Measurements from ENCODE around the gene INSM2.

INSM2 gene

DNA sequence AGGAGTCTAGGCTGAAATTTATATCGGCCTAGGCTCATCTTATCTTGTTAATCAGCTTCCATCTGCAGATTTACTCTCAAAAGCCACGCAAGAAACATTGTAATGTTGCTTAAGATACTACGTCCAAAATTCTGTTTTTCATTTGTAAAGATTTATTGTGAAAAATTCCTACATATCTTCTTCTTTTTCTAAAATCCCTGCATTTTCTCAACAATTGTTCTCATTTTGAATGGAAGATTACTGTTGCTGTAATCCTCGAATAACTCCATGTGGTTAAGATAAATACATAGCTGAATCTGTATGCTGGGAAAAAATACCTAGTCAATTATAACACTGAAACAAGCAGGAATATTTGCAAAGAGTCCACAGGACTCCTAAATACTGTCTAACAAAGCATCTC, 15.6 kb downstream of the INSM2 start:
- no peak for DNase-seq (ENCODE audit: low read depth)

DNA sequence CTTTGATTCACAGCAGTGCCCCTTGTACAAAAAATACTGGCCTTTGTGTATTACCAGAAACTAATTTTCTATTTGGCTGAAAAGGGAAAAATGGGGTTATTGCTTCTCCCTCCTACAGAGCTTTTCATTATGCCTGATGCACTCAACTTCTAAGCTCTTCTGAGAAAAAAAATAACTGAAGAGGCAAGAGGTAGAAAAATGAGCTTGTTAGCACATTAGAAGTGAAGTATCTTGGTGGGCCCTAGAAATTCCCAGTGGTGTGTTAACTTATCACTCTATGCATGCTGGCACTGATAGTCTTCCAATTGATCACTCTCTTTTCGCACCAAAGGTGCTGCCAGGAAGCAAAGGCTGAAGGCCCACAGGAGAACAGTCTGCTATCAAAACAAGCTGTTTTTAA, 17.1 kb downstream of the INSM2 start:
- DNase-seq (ENCODE audit: low read depth): no peak

DNA sequence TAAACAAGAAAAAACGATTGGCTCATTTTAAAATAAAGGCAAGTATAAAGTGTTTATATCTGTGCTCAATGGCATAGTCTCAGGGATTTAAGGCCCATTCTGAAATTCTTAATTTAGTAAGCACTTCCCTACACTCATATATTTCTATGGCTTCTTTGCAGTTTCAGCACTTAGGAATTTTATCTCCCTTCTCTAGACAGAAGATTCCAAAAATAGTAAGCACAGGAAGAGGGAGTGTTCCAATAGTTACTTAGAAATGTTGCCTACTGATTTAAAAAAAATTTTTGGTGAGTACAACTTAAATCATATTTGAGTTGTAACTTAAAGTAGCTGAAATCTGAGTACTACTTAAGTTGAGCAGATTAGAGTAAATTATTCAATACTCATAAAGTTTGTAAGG, 19.8 kb downstream of the INSM2 start:
- no peak for DNase-seq (ENCODE audit: low read depth)

DNA sequence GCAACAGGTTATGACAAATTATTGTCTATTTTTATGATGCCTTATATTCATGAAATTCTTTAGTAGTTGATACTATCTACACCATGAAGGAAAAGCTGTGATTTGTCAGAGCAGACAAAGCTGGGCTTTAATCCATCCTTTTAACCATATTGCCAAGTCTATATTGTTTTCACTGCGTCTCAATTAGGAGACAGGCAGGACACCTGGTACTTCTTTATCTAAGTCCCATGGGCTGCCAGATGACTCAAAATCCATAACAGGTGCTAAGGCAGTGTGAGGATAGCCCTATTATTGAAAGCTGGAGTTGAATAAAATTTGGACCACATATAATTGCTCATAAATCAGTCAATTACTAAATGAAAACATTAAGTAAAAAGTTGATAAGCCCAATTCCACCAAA, 22.6 kb downstream of the INSM2 start:
- no peak for DNase-seq (ENCODE audit: low read depth)

DNA sequence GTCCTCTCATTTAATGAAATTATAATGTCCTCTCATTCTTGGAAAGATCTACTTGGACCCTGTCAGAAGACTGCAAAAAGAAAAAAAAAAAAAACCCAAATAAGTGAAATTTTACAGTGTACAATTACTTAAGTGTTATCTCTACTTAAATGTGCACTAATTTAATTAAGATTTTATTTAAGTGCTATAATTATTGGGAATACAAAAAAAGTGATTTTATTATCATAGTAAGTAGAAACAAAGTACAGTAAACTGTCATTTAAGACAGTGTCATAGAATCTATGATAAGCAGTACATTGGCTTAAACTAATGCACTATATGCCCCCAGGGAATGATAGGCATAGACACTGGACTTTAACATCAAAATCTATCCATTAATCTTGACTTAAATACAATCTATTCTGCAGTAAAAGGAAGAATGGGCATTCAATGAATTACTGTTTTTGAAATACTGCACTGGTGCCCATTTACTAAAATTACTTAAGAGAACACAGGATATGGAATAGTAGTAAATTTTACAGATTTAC, 23.3 kb downstream of the INSM2 start:
- no peak for DNase-seq (ENCODE audit: low read depth)

DNA sequence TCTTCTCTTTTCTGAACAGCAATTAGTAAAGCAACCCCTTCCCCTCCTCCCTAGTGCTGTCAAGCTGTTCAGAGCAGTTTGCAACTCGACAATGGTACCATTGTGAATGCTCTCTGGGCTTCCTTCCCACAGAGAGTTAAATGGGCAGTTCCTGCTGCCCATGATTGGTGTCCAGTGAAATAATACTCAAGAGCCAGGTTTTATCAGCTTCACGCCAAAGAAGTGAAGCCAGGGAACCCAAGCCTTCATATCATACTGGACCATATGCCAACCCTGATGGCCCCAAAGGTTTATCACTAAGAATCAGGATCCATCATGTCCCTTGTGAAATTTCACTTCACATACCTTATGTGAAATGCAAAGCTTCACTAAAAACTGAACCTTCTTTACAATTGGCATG, 24.7 kb downstream of the INSM2 start:
- DNase-seq (ENCODE audit: low read depth): no peak

DNA sequence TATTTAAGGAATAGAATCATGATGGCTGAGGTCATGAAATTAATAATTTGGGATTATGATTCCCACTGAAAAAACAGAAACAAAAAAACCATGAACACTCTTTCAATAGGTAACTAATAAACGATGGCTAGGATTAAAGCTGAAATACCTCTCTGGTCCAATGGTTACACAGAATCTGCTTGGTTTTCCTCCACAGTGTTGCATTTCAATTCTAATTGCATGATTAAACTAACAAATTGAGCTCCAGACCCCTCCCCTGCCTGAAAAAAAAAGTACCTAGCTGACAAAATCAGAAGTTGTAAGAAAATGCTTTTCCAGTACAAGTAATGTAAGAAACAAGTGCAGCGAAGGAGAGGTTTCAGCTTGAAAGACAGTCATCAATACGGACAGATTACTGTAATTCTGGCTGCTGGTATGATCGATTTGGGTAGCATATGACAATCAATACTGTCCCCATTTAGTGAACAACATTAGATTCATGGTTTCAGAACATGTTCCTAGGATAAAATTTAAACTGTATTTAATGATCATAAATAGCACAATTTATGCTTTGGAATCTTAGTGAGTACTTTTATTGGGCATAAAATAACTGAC, 32.0 kb downstream of the INSM2 start:
- no peak for DNase-seq (ENCODE audit: low read depth)

DNA sequence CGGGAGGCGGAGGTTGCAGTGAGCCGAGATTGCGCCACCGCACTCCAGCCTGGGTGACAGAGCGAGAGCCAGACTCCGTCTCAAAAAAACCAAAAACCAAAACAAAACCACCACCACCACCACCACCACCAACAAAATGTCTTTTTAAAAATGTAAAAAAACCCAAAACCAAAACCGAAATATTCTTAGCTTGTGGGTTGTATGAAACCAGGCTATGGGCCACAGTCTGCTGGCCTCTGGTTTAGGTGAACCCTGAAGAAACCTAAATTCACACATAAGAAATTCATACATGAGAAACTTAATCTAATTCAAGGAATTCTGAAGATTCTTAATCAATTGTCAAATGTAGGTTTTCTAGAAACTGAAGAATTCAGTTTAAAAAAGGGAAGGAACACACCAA, 37.6 kb downstream of the INSM2 start:
- DNase-seq (ENCODE audit: low read depth): no peak

DNA sequence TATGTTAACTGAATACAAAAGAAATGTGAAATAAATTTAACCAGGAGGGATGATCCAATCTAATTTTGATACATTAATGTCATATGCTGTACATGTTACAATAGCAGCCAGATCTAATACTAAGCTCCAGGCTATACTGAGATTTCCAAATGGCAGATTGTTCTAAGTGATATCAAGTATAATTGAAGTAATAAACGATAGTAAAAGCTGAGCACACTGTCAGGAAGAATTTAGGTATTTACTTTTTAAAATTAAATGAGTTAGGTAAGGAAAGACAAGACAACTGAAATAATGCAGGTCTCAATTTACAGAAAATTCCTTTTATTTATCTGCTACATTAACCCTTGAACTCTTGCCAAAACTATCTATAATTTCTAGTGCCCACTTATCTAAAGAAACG, 39.9 kb downstream of the INSM2 start:
- no peak for DNase-seq (ENCODE audit: low read depth)

DNA sequence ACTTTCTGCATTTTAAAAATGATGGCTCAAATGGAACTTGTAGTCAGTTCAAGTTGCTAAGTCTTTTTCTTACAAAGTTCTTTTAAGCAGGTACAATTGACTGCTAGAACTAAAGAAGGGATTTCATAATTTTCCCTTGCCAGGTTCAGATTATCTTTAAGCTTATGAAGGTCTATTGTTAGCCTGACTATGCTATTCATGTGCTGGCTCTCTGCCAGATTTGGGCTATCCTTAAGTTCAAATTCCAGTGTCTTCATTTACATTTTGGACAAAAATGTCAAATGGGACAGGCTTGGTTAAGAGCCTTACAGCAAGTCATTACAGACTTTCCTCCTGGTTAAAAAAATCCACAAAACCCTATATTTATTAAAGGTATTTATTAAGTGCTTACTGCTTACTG, 42.3 kb downstream of the INSM2 start:
- DNase-seq (ENCODE audit: low read depth): no peak

DNA sequence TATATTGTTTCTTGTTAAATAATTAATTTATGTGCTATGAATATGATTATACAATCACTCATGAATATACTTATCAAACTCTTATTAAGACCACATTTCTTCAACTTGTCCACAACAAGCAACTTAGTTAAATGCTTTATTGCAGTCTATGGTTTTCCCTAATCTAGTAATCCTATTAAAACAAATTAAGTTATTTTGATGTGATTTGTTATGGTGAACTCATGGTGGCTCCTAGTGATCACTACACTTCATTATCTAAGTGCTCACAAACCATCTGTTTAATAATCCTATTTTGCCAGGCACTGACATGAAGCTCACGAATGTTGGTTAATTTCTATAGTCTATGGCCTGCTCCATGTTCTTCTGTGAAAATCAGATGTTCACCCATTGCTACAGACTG, 42.9 kb downstream of the INSM2 start:
- DNase-seq (ENCODE audit: low read depth): no peak

DNA sequence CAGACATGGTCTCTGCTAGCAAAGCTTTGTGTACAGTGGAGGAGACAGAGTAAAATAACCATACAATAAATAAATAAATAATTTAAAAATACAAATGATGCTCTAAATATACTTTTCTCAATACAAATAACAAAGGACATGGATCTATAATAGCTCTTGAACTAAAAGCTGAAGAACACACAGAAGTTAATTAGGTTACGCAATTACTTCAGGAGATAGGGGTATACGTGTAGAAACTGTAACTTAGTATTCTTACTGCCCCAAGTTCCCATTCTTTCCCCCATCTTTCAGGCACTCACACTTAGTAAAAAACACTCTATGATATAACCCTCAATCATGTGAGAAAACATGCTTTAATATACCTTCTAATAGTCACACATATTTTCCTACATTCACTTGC, 44.2 kb downstream of the INSM2 start:
- DNase-seq (ENCODE audit: low read depth): no peak

DNA sequence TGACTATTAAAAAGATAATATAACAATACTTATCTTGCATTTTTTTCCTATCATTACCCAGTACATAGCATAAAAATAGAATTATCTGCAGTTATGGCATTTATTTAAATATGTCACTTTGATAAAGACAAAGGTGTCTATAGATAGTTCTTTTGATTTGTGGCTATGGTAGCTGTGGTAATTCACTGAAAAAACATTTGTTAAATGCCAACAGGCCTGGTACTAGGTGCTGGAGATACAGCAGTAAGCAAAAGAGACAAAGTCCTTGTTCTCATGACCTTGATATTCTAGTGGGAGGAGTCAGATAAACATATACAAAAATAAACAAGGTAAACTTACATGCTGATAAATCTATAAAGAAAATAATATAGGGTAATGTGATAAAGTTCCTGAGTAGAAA, 44.7 kb downstream of the INSM2 start:
- no peak for DNase-seq (ENCODE audit: low read depth)
